K562 (cell line): Measurements from ENCODE around the gene SLC30A1.

Source experiments
- CBX8 ChIP-seq: fragments of 200-600 bp; sonication (generic); IDR thresholded peaks from 2 replicates; pipeline ENCODE4 v1.6.1; 2012; ENCODE audit warnings: borderline replicate concordance, mixed run types, low read depth, mild to moderate bottlenecking, moderate library complexity, mixed read lengths, low read length, control low read depth, inconsistent platforms; ENCODE audit not compliant: poor library complexity, severe bottlenecking; ENCODE audit errors: extremely low read depth
- CTCF ChIP-seq, 3 experiments: IDR thresholded peaks in 2 of 3; conservative IDR thresholded peaks in 1 of 3; 2 replicates each; pipeline ENCODE4 v1.5.1; 2011 to 2012; ENCODE audit warnings: low read length in 3 of 3, mild to moderate bottlenecking in 3 of 3, control low read depth in 2 of 3, improper control_type of control experiment in 1 of 3, inconsistent platforms in 1 of 3, low read depth in 1 of 3, mixed read lengths in 1 of 3, moderate library complexity in 1 of 3; ENCODE audit not compliant: insufficient read depth in 2 of 3
- EP300 ChIP-seq: IDR thresholded peaks from 2 replicates; pipeline ENCODE4 v1.6.1; 2012; ENCODE audit warnings: low read length, improper control_type of control experiment
- EP400 ChIP-seq: fragments of 450-650 bp; IDR thresholded peaks from 2 replicates; pipeline ENCODE4 v1.6.1; 2017; ENCODE audit warnings: antibody characterized with exemption, mild to moderate bottlenecking, moderate library complexity
- FOXK1 ChIP-seq: sonication (generic); formaldehyde crosslinking; IDR thresholded peaks from 2 replicates; pipeline ENCODE4 v1.8.0; 2022; ENCODE audit warnings: missing genetic modification reagents, mild to moderate bottlenecking, borderline replicate concordance
- NELFE ChIP-seq: IDR thresholded peaks from 2 replicates; pipeline ENCODE4 v1.6.1; 2011; ENCODE audit warnings: mild to moderate bottlenecking; ENCODE audit not compliant: insufficient read depth, insufficient read length
- NKRF ChIP-seq: fragments of 450-650 bp; IDR thresholded peaks from 2 replicates; pipeline ENCODE4 v1.6.1; 2016; ENCODE audit warnings: borderline replicate concordance
- POLR2A ChIP-seq: fragments of 450-650 bp; conservative IDR thresholded peaks from 2 replicates; pipeline ENCODE4 v1.6.1; 2016
- POLR2AphosphoS5 ChIP-seq: IDR thresholded peaks from 2 replicates; pipeline ENCODE4 v1.6.1; 2011; ENCODE audit warnings: mild to moderate bottlenecking, low read depth, low read length, moderate library complexity; ENCODE audit not compliant: control insufficient read depth, insufficient read depth
- ZNF274 ChIP-seq: IDR thresholded peaks from 2 replicates; pipeline ENCODE4 v1.6.1; 2011; ENCODE audit warnings: low read depth, mild to moderate bottlenecking, low read length, moderate library complexity, borderline replicate concordance
- TF ChIP-seq, protein P1 (sequence below): sonication (generic); formaldehyde crosslinking; IDR thresholded peaks from 2 replicates; pipeline ENCODE4 v1.9.0; 2022; ENCODE audit warnings: mild to moderate bottlenecking, missing genetic modification reagents
- TF ChIP-seq, protein P2 (sequence below): fragments of 250-450 bp; sonication (Bioruptor Pico); IDR thresholded peaks from 2 replicates; pipeline ENCODE4 v1.4.0; 2020; ENCODE audit warnings: borderline replicate concordance

- TF ChIP-seq EP400 (no peak), NKRF (no peak), CBX8 (no peak), EP300 (no peak), ZNF274 (no peak), POLR2A (no peak), POLR2AphosphoS5 (no peak), NELFE (no peak), FOXK1 (CRISPR knock-in tag) (no peak), CTCF (IDR thresholded peaks at IDR 0.05 in 2 of 3, conservative IDR thresholded peaks at IDR 0.05 in 1 of 3; ENCODE audit: insufficient read depth in 2 of 3, low read depth in 1 of 3, low read length in 3 of 3) (no peak)
- TF ChIP-seq, protein P1, sequence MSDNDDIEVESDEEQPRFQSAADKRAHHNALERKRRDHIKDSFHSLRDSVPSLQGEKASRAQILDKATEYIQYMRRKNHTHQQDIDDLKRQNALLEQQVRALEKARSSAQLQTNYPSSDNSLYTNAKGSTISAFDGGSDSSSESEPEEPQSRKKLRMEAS = no peak
- TF ChIP-seq, protein P2, sequence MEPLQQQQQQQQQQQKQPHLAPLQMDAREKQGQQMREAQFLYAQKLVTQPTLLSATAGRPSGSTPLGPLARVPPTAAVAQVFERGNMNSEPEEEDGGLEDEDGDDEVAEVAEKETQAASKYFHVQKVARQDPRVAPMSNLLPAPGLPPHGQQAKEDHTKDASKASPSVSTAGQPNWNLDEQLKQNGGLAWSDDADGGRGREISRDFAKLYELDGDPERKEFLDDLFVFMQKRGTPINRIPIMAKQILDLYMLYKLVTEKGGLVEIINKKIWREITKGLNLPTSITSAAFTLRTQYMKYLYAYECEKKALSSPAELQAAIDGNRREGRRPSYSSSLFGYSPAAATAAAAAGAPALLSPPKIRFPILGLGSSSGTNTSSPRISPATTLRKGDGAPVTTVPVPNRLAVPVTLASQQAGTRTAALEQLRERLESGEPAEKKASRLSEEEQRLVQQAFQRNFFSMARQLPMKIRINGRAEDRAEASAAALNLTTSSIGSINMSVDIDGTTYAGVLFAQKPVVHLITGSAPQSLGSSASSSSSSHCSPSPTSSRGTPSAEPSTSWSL (CRISPR knock-in tag) = no peak
These were observed 51.1 kb downstream of the SLC30A1 start for GRCh38 chr1:211527888-211528287.
